ENCODE measurements around the gene SLC13A2.
"Not testable (repeated sequence)": the region's sequence is repeated elsewhere in the genome, so short reads cannot be mapped to it uniquely, and the experiment has no call there.

SLC13A2 gene, protein sequence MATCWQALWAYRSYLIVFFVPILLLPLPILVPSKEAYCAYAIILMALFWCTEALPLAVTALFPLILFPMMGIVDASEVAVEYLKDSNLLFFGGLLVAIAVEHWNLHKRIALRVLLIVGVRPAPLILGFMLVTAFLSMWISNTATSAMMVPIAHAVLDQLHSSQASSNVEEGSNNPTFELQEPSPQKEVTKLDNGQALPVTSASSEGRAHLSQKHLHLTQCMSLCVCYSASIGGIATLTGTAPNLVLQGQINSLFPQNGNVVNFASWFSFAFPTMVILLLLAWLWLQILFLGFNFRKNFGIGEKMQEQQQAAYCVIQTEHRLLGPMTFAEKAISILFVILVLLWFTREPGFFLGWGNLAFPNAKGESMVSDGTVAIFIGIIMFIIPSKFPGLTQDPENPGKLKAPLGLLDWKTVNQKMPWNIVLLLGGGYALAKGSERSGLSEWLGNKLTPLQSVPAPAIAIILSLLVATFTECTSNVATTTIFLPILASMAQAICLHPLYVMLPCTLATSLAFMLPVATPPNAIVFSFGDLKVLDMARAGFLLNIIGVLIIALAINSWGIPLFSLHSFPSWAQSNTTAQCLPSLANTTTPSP

DNA sequence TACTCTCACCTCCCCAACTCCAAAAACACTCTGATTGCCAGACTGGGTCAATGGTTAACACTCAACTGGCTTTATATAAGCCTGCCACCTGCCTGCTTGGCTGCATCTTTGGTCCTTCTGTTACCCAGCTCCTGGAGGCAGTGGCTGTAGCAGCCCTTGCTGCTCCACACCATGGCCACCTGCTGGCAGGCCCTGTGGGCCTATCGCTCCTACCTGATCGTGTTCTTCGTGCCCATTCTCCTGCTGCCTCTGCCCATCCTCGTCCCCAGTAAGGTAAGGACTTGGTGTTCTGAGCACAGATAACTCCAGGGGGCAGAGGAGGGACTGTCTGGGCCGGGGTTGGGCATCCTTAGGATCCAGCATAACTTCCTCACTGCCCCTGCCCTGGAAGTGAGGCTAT is at the start of gene SLC13A2:
SLC13A2 (plus strand) TSS at position 103 of the 400 bp plus-strand sequence; CDS start at position 172, 69 bp downstream.
- no peak for DNase-seq (ENCODE audit: low read depth)

DNA sequence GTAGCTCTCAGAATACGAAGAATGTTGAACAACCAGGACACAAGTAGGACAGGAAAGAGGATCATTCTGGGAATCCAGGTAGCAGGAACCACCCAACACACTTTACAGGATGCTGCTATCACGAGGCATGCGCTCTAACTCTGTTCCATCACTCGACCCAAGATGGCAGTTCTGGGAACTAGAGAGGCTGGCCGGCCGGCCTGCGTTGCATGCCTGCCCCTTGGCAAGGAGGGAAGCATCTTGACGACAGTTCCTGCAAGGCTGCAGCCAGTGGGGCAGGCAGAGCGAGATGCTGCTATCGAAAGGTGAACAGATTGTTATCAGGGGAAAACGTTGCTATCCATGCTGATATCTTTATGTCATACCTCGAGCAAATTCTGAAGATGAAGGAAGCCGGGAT is 48.2 kb upstream of the SLC13A2 start:
- no peak for DNase-seq (ENCODE audit: low read depth)

DNA sequence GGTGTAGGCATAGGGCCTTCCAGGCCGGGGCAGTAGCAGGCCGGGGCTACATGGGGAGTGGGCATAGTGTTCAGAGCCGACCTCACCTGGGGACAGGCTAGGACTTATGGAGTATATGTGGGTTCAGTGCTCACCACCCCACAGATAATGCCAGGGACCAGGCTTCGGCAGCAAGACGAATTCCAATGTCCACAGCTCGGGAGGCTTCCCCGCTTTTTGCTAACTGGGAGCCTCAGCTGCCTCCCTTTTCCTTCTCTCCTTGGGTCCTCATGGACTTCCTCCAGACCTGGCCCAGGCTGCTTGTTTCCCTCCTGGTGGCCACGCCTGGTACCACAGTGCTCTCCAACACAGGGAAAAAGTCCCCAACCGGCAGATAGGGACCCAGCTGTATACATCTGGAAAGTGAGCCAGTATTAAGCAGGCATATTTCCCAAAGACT is 47.3 kb upstream of the SLC13A2 start:
- no peak for DNase-seq (ENCODE audit: low read depth)

DNA sequence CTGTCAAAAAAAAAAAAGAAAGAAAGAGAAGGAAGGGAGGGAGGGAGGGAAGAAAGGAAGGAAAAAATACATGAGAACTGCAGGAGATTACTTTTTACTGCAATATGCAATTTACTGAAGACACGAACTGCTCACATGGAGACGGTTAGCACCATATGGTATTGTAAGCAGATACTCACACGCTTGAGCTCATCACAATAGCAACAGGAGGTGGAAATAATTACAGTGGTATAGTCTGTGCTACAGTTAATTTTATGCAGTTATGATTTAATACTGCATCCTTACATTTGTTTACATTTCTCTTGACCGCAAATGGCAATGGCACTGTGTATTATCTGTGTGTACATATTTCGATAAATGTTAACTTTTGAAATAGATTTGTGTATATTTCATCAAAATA is 46.1 kb upstream of the SLC13A2 start:
- no peak for DNase-seq (ENCODE audit: low read depth)

DNA sequence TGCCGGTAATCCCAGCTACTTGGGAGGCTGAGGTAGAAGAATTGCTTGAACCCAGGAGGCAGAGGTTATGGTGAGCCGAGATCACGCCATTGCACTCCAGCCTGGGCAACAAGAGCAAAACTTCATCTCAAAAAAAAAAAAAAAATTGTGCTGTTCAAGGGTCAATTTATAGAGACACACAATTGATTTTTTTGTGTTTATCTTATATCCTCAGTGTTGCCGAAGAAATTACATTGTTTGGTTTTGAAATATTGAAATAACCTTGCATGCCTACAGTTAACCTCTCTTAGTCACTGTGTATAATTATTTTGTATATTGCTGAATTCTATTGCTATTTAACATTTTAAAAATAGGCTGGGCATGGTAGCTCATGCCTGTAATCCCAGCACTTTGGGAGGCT is 45.5 kb upstream of the SLC13A2 start:
- DNase-seq (ENCODE audit: low read depth) = not testable (repeated sequence)

DNA sequence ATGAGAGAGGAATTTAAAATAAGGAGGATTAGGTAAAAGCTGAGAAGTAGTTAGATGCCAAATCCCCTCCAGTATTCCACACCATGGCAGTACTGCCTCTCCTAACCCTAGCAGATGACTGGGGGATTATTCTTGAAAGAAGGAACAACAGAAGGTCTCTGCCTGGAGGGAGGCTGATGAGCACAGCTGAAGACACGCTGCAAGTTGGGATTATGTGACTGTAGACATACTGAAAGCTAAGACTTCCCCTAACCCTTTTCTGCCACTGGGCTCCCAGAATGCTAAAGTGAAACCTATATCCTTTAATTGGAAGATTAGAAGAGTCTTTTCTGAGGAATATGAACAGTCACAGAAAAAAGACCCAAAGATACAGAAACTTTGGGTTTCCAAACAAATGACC is 39.7 kb upstream of the SLC13A2 start:
- no peak for DNase-seq (ENCODE audit: low read depth)

DNA sequence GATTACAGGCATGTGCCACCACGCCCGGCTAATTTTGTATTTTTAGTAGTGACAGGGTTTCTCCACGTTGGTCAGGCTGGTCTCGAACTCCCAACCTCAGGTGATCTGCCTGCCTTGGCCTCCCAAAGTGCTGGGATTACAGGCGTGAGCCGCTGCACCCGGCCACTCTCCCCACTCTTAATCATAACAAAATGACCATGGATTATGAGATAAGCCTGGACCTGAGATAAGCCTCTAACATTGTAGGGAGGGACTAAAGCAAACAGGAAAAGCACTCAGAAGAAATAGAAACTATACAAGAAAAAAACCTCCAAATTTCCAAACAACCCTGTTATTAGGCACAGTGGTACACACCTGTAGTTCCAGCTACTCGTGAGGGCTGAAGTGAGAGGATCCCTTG is 39.1 kb upstream of the SLC13A2 start:
- DNase-seq (ENCODE audit: low read depth) = not testable (repeated sequence)

DNA sequence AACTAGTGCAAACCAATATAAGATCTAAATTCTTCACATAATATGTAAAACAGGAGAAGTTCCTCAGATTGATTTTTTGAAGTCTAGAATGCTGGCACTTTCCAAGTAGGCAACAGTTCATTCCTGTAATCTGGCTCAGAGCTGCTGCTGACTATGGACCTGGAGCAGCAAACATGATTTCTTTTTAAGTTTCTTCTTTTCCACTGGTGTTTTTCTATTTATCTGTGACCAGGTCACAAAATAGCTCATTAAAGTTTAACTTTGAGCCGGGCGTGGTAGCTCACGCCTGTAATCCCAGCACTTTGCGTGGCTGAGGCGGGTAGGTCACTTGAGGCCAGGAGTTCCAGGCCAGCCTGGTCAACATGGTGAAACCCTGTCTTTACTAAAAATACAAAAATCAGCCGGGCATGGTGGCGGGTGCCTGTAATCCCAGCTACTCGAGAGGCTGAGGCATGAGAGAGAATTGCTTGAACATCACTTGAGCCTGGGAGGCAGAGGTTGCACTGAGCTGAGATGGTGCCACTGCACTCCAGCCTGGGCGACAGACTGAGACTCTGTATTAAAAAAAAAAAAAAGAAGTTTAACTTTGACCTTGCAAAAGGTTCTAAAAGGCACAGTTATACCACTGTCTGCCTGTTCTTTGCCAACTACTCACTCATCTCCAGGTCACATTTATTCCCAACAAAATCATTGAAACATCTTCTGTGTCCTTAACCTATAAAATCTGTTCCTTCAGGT is 29.4 kb upstream of the SLC13A2 start:
- no peak for DNase-seq (ENCODE audit: low read depth)

DNA sequence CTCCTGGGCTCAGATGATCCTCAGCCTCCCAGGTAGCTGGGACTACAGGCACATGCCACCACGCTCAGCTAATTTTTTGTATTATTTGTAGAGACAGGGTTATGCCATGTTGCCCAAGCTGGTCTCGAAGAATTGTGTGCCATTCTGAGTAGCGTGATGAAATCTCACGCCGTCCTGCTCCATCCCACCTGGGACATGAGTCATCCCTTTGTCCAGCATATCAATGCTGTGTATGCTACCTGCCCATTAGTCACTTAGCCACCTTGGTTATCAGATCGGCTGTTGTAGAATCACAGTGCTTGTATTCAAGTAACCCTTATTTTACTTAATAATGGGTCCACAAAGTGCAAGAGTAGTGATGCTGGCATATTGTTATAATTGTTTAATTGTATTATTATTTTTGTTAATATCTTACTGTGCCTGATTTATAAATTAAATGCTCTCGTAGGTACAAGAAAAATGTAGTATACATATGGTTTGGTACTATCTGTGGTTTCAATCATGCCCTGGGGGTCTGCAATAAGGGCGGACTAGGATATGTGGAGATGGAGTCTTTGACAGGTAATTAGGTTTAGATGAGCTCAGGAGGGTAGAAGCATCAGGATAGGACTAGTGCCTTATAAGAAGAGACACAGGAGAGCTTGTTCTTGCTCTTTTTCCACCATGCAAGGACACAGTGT is 26.6 kb upstream of the SLC13A2 start:
- no peak for DNase-seq (ENCODE audit: low read depth)

DNA sequence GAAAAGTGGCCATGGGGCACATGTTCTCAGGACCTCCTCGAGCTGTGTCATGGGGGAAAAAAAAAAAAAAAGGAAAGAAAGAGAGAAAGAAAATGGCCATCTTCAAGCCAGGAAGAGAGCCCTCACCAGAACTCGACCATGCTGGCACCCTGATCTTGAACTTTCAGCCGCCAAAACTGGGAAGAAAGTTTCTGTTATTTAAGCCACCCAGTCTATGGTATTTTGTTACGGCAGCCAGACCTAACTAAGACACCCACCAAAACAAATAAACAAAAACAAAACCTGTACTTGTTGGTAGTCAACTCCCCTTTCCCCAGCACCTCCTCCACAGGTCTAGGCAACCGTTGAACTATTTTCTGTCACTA is 26.1 kb upstream of the SLC13A2 start:
- no peak for DNase-seq (ENCODE audit: low read depth)

DNA sequence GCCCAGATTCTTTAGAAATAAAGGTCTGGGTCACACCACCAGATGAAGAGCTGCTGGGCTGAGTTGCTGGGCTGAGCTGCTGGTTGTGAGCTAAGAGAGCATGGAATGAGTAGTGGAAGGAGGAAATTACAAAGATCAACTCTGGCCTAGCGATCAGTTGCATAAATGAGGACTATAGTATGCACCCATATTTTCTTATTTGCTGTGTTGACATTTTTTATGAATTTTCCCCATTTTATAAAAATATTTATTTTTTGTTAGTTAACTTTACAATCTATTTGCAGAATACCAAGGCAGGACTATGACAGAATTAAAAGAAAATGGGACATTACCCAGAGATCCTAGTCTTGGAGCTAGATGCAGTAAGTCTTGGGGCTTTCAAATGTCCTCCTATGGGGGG is 23.6 kb upstream of the SLC13A2 start:
- DNase-seq (ENCODE audit: low read depth) = no peak

DNA sequence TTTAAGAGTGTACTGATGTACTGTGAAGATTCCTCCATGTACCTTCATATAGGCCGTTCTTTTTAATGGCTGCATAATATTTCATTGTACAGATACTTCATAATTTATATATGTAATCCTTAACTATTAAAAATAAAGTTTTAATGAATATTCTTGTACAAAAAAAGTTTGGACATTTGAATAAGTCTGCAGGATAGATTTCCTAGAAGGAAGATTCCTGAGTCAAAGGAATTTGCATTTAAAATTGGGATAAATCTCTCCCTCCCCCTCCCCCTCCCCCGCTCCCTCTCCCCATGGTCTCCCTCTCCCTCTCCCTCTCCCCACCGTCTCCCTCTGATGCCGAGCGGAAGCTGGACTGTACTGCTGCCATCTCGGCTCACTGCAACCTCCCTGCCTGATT is 15.6 kb upstream of the SLC13A2 start:
- DNase-seq (ENCODE audit: low read depth) = no peak

DNA sequence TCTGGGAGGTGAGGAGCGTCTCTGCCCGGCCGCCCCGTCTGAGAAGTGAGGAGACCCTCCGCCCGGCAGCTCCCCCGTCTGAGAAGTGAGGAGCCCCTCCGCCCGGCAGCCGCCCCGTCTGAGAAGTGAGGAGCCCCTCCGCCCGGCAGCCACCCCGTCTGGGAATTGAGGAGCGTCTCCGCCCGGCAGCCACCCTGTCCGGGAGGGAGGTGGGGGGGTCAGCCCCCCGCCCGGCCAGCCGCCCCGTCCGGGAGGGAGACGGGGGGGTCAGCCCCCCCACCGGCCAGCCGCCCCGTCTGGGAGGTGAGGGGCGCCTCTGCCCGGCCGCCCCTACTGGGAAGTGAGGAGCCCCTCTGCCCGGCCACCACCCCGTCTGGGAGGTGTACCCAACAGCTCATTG is 14.6 kb upstream of the SLC13A2 start:
- not testable (repeated sequence) for DNase-seq (ENCODE audit: low read depth)

DNA sequence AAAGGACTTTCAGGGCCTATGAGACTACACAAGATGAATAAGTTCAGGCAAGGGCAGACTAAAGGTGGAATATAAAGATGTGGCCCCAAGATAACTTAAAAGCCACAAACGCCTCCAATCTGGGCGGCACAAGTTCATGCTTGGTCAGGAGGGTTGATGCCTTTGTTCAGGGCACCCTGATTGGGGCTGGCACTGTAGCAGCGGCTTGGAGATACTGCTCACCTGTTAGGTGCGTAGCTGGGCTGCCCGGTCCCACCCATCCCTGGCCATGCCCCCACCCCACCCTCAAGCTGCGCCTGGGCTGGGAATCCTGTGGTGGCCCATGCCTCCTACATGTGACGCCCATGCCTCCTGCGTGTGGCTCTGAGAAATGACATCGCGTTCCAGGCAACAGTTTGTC is 12.5 kb upstream of the SLC13A2 start:
- no peak for DNase-seq (ENCODE audit: low read depth)

DNA sequence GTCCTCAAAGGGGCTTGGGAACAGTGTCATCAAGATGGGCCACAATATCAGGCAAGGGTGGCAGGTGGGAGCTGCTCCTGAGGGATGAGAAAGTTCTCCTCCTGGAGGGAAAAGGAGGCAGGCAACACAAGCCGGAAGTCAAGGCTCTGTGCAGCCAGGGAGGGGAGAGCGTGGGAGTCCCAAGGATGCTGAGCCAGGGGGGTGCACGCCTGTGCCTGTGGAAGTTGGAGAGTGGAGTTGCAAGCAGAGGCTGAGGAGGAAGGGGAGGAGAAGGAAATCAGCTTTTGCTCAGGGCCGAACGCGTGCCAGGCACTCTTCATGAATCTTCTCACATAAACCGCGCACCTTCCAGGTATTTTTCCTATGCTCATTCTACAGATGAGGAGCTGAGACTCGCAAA is 7.4 kb upstream of the SLC13A2 start:
- DNase-seq (ENCODE audit: low read depth) = no peak

DNA sequence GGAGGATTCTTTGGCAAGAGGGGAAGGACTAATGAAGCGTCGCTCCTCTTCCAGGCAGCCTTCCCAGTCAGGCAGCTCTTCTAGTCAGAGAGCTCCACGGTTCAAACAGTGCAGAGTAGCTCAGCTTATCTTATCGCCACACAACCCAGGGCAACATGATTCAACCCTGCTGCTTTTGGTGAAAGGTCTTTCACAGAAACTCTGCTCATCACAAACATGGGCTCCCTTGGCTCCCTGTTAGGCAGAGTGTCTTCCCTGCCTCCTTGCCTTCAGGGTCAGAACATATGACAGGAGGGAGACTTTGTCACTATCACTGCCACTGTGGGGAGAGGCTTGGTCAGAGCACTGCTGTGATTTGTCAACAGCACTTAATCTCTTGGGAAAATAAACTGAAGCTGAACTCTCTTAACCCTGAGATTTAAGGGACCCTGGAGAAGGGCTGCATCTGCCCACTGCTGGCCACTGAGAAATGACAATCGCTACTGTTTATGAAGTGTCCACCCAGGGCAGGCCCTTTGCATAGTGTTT is 6.9 kb upstream of the SLC13A2 start:
- no peak for DNase-seq (ENCODE audit: low read depth)

DNA sequence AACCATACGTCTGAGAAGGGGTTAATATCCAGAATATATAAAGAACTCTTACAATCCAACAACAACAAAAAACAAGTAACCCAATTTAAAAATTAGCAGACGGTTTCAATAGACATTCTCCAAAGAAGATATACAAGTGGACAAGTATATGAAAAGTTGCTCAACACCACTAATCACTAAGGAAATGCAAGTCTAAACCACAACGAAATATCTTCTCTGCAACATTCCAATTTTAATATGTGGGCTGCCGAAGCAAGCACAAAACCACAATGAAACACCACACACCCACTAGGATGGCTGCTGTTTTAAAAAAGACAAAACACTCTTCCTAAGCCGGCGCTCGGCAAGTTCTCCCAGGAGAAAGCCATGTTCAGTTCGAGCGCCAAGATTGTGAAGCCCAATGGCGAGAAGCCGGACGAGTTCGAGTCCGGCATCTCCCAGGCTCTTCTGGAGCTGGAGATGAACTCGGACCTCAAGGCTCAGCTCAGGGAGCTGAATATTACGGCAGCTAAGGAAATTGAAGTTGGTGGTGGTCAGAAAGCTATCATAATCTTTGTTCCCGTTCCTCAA is 5.9 kb upstream of the SLC13A2 start:
- DNase-seq (ENCODE audit: low read depth) = no peak

DNA sequence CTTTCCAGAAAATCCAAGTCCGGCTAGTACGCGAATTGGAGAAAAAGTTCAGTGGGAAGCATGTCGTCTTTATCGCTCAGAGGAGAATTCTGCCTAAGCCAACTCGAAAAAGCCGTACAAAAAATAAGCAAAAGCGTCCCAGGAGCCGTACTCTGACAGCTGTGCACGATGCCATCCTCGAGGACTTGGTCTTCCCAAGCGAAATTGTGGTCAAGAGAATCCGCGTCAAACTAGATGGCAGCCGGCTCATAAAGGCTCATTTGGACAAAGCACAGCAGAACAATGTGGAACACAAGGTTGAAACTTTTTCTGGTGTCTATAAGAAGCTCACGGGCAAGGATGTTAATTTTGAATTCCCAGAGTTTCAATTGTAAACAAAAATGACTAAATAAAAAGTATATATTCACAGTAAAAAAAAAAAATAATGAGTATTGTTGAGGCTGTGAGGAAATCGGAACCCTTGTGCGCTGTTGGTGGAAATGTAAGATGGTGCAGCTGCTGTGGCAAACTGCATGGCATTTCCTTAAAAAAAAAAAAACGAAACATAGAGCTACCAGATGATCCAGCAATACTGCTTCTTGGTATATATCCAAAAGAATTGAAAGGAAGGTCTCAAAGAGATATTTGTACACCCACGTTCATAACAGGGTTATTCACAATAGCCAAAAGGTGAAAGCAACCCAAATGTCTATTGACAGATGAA is 5.3 kb upstream of the SLC13A2 start:
- not testable (repeated sequence) for DNase-seq (ENCODE audit: low read depth)

DNA sequence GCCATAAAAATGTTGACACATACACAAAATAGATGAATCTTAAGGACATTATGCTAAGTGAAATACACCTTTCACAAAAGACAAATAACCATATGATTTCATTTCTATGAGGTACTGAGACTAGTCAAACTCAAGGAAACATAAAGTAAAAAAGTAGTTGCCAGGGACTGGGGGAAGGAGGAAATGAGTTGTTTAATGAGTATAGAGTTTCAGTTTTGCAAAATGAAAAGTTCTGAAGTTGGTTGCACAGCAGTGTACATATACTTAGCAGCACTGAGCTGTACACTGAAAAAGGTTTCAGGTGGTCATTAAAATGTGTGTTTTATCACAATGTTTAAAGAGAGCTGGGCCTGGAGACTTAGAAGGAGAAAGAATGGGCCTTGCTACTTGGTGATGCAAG is 4.7 kb upstream of the SLC13A2 start:
- no peak for DNase-seq (ENCODE audit: low read depth)

DNA sequence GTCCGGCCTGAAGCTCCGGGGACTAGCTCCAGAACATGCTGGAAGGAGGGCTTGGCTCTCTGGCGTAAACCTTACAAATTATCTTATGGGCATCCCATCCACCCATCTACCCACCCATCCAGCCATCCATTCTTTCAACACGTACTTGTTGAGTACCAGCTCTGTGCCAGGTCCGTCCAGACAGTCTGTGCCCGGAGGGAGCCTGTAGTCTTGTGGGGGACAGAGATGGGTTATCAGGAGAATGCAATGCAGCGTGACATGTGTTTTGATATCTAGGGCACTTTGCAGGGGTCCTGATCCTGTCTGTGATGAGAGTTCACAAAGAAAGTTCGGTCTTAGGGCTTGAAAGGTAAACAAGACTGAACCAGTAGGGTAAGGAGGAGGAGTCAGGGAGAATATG is 4.1 kb upstream of the SLC13A2 start:
- DNase-seq (ENCODE audit: low read depth) = no peak

DNA sequence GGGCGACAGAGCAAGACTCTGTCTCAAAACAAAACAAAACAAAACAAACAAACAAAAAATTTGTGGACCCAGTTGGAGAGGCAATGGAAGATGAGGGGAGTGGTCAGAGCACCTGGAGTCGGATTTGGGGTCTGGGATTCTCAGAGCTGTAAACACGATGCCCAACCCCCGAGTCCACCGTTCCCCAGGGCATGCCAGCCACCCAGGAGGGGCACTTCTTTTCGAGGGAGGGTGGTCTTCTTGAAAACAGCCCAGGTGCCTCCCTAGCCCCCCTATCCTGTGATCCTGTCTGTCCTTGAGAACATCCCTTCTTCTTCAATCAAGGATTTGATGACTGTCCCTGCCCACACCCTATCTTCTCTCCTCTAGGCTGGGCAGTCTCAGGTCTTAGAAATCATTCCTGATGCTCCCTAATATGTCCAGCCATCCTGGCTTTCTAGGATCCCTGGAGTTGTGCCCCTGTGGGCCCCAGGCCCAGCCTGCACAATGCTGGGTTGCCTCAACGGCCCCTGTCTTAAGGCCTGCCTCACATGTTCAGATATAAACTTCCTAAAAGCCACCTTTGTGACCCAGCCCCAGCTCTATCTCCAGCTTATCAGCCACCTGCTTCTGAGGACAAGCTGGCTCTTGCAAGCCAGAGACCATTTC is 3.1 kb upstream of the SLC13A2 start:
- no peak for DNase-seq (ENCODE audit: low read depth)
